Mesothelial cell of epicardium (in vitro differentiated cells): ENCODE measurements around the gene TFAP2E. TPM values are rescaled to one million over a fixed set of nuclear protein-coding genes. Genes with fewer than 3 reads are reported as not detected.

Experiments used
- DNase-seq, 2 experiments: peaks; one replicate each; pipeline ENCODE4 v3.0.0; 2021; ENCODE audit warnings: low spot score in 2 of 2; ENCODE audit not compliant: unreplicated experiment in 2 of 2
- H3K27ac Mint-ChIP-seq: 2 replicates; pipeline ENCODE4 v1.8.0; 2021; ENCODE audit warnings: mixed read lengths
- H3K27me3 Mint-ChIP-seq: 2 replicates; pipeline ENCODE4 v1.8.0; 2021; ENCODE audit warnings: low read depth, mixed read lengths
- H3K36me3 Mint-ChIP-seq: 2 replicates; pipeline ENCODE4 v1.8.0; 2021; ENCODE audit warnings: mixed read lengths
- H3K4me1 Mint-ChIP-seq: 2 replicates; pipeline ENCODE4 v1.8.0; 2021; ENCODE audit warnings: mixed read lengths
- H3K4me3 Mint-ChIP-seq: 2 replicates; pipeline ENCODE4 v1.8.0; 2021; ENCODE audit warnings: mild to moderate bottlenecking, moderate library complexity, mixed read lengths
- H3K9me3 Mint-ChIP-seq: 2 replicates; pipeline ENCODE4 v1.8.0; 2021; ENCODE audit warnings: mixed read lengths
- total RNA-seq: library from RNA; stranded (reverse); gene quantifications from 3 replicates; pipeline ENCODE4 v1.2.1, GENCODE V29; 2021
- TF ChIP-seq, protein P1 (sequence below): fragments of 200-600 bp; sonication (generic); IDR thresholded peaks from one replicate; pipeline ENCODE4 v1.5.0; 2021; ENCODE audit warnings: antibody characterized with exemption; ENCODE audit not compliant: unreplicated experiment

Gene TFAP2E
- total RNA-seq, 1 donor from 2014 or later = 2.9 TPM

DNA sequence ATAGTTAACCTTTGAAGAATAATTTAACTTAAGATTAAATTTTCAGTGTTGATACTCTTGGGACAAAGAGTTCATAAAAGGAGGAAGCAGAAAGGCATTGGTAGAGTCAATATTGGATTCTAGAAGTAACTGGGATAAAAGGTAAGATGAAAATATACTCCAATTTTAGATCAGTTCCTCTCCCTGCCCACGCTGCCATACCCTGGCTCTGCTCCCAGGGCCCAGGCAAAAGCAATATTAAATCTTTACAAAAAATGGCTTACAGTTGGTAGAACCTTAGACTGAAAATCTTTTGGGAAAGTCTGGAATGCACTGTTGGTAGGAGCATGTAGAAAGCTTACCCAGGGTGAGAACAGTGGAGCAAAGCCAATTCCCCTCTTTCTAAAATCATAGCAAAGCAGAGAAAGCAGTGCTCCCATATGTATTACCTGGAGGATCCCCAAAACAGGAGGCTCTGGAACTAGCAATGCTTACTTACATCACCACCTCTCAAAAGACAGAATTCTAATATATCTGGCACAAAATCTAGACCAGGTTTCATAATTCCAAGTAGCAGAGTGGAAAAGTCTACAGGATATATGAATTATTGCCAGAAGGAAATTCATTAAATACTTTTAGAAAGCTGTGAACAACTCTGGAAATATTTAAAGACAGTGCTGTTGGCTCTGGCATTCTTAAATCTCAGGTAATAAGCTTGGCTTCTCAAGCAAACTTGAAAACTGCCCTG, 40.5 kb upstream of the TFAP2E start:
- Mint-ChIP-seq H3K4me3 (no peak overlapping the region), H3K4me1 (peaks cover 40% of the 10 kb centered on the region), H3K27ac (peak overlapping the region; percentile 34), H3K27me3 (no peaks in the 10 kb centered on the region), H3K9me3 (peaks cover 31% of the 10 kb centered on the region), H3K36me3 (peaks cover 34% of the 10 kb centered on the region)
- TF ChIP-seq, protein P1, sequence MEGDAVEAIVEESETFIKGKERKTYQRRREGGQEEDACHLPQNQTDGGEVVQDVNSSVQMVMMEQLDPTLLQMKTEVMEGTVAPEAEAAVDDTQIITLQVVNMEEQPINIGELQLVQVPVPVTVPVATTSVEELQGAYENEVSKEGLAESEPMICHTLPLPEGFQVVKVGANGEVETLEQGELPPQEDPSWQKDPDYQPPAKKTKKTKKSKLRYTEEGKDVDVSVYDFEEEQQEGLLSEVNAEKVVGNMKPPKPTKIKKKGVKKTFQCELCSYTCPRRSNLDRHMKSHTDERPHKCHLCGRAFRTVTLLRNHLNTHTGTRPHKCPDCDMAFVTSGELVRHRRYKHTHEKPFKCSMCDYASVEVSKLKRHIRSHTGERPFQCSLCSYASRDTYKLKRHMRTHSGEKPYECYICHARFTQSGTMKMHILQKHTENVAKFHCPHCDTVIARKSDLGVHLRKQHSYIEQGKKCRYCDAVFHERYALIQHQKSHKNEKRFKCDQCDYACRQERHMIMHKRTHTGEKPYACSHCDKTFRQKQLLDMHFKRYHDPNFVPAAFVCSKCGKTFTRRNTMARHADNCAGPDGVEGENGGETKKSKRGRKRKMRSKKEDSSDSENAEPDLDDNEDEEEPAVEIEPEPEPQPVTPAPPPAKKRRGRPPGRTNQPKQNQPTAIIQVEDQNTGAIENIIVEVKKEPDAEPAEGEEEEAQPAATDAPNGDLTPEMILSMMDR = no peak
- no peak for DNase-seq

GRCh38 chr1:35533586-35533985, 39.5 kb upstream of the TFAP2E start:
- H3K4me1 Mint-ChIP-seq = peaks cover 43% of the 10 kb centered on the region

GRCh38 chr1:35535243-35535642, 37.9 kb upstream of the TFAP2E start:
- Mint-ChIP-seq H3K36me3 (peaks cover 13% of the 10 kb centered on the region), H3K9me3 (peaks cover 7% of the 10 kb centered on the region), H3K4me3 (no peak overlapping the region), H3K27ac (no peak overlapping the region), H3K4me1 (peaks cover 53% of the 10 kb centered on the region), H3K27me3 (no peaks in the 10 kb centered on the region)
- TF ChIP-seq, protein P1 = no peak
- no peak for DNase-seq

More at GRCh38 chr1:35533586-35533985, 39.5 kb upstream of the TFAP2E start:
- no peak for DNase-seq
- H3K27me3 Mint-ChIP-seq = no peaks in the 10 kb centered on the region
- H3K36me3 Mint-ChIP-seq = peaks cover 27% of the 10 kb centered on the region
- H3K4me3 Mint-ChIP-seq = no peak overlapping the region
- TF ChIP-seq, protein P1 = no peak
- H3K9me3 Mint-ChIP-seq = peaks cover 22% of the 10 kb centered on the region
- H3K27ac Mint-ChIP-seq = no peak overlapping the region

DNA sequence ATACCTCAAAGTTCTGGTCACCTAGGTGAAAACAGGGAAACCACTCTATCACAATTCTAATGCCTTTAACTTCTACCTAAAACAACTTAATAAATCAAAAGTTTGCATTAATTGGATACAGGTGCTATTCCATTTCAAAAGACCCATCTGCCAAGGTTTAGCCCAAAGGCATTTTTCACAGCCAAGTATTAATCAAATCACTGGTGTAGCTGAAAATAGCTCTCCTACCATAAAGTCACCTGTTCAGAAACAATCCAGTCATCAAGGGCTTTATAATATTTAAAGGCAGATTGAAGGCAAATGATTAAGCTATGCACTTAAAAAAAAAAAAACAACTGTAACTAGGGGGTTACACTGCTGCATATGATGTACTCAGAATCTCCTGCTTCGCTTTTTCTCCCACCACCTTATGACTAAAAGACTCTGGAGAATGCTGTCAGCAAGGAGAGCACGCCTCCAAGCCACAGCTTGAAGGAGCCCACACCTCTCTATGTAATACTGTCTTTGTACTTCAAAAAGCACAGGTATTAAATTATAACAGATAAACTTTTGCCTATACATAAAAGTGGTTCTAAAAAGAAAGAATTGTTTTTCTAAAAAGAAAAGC, 36.5 kb upstream of the TFAP2E start:
- TF ChIP-seq, protein P1 = no peak
- Mint-ChIP-seq H3K27me3 (no peaks in the 10 kb centered on the region), H3K27ac (peak overlapping the region; percentile 47), H3K36me3 (peaks cover 7% of the 10 kb centered on the region), H3K9me3 (no peaks in the 10 kb centered on the region), H3K4me3 (no peak overlapping the region), H3K4me1 (peaks cover 55% of the 10 kb centered on the region)
- DNase-seq = no peak

DNA sequence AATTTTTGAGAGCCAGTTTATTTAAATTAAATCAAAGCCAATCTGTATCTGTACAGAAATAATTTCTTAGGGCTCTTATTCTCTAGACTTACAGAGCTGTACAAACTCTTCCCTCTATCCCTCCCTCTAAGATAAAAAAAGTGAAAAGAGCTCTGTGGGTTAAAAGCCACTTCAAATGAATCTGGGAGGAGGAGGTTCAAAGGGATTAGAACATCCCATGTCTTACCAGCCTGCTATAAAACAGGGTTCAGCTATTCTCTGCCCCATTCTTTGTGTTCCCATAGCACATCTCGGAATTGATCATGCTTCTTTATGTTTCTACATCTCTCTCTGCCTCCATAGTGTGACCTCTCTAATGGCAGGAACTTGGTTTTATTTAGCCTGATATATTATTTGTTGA, 35.3 kb upstream of the TFAP2E start:
- no peak for DNase-seq
- no peaks in the 10 kb centered on the region for H3K27me3 Mint-ChIP-seq
- H3K4me3 Mint-ChIP-seq = no peak overlapping the region
- TF ChIP-seq, protein P1 = no peak
- H3K27ac Mint-ChIP-seq = peak overlapping the region; percentile 12
- no peaks in the 10 kb centered on the region for H3K9me3 Mint-ChIP-seq
- peaks cover 57% of the 10 kb centered on the region for H3K4me1 Mint-ChIP-seq
- peaks cover 6% of the 10 kb centered on the region for H3K36me3 Mint-ChIP-seq
